Smooth muscle cell (in vitro differentiated cells): ENCODE results near the gene POLR2L. TPM values are rescaled to one million over a fixed set of nuclear protein-coding genes. Genes with fewer than 3 reads are reported as not detected.

Experiments used
- DNase-seq: peaks from one replicate; lab custom pipeline; 2025; ENCODE audit not compliant: unreplicated experiment; lab: John Stamatoyannopoulos, UW
- H2AFZ ChIP-seq: fragments of 200-600 bp; sonication (generic); 2 replicates; pipeline ENCODE4 v1.6.0; 2016; ENCODE audit warnings: antibody characterized with exemption, low read depth, mild to moderate bottlenecking
- H3F3A ChIP-seq: fragments of 200-600 bp; sonication (generic); 2 replicates; pipeline ENCODE4 v1.6.0; 2017; ENCODE audit warnings: antibody characterized with exemption, low read depth
- H3K27ac ChIP-seq: fragments of 200-600 bp; sonication (generic); 2 replicates; pipeline ENCODE4 v1.5.1; 2016; ENCODE audit warnings: low read depth, mild to moderate bottlenecking
- H3K27me3 ChIP-seq: fragments of 200-600 bp; sonication (generic); 2 replicates; pipeline ENCODE4 v1.6.1; 2016; ENCODE audit warnings: low read depth, mild to moderate bottlenecking
- H3K36me3 ChIP-seq: fragments of 200-600 bp; sonication (generic); 2 replicates; pipeline ENCODE4 v1.5.1; 2016; ENCODE audit warnings: low read depth
- H3K4me1 ChIP-seq: fragments of 200-600 bp; sonication (generic); 2 replicates; pipeline ENCODE4 v1.5.1; 2016; ENCODE audit warnings: low read depth
- H3K4me2 ChIP-seq: fragments of 200-600 bp; sonication (generic); 2 replicates; pipeline ENCODE4 v1.6.0; 2016; ENCODE audit warnings: mild to moderate bottlenecking
- H3K4me3 ChIP-seq: fragments of 200-600 bp; sonication (generic); 2 replicates; pipeline ENCODE4 v1.5.1; 2016; ENCODE audit warnings: mild to moderate bottlenecking
- H3K79me2 ChIP-seq: fragments of 200-600 bp; sonication (generic); 2 replicates; pipeline ENCODE4 v1.6.0; 2016; ENCODE audit warnings: low read depth, mild to moderate bottlenecking
- H3K9ac ChIP-seq: fragments of 200-600 bp; sonication (generic); 2 replicates; pipeline ENCODE4 v1.6.0; 2016; ENCODE audit warnings: low read depth
- H3K9me3 ChIP-seq: fragments of 200-600 bp; sonication (generic); replicated peaks from 2 replicates; pipeline ENCODE4 v1.5.1; 2016; ENCODE audit warnings: low read depth
- H4K20me1 ChIP-seq: fragments of 200-600 bp; sonication (generic); 2 replicates; pipeline ENCODE4 v1.6.0; 2016; ENCODE audit warnings: low read depth
- WGBS: methylation state at CpG from one replicate; pipeline ENCODE4 v1.1.7; 2016; ENCODE audit warnings: low lambda C conversion rate; 5-methylcytosine and 5-hydroxymethylcytosine counted together
- polyA plus RNA-seq: library from polyadenylated mRNA; unstranded; fragments of >200 nt; fragmentation: Nextera tagmentation; extraction: Ambion mirVana; gene quantifications from 2 replicates; pipeline ENCODE4 v1.2.1, GENCODE V29; 2016
- total RNA-seq: library from RNA; depleted of rRNA; stranded (reverse); fragments of >200 nt; gene quantifications from 2 replicates; pipeline ENCODE4 v1.2.3, GENCODE V29; 2014
- TF ChIP-seq, protein P1 (sequence below): fragments of 200-600 bp; sonication (generic); IDR thresholded peaks from 2 replicates; pipeline ENCODE4 v1.5.1; 2017; ENCODE audit warnings: borderline replicate concordance, mild to moderate bottlenecking, antibody characterized with exemption; ENCODE audit not compliant: insufficient read depth, poor library complexity, severe bottlenecking

The POLR2L gene
- total and polyA plus RNA-seq, 2 experiments from 2014 or later, result 51.4 to 380 TPM

DNA sequence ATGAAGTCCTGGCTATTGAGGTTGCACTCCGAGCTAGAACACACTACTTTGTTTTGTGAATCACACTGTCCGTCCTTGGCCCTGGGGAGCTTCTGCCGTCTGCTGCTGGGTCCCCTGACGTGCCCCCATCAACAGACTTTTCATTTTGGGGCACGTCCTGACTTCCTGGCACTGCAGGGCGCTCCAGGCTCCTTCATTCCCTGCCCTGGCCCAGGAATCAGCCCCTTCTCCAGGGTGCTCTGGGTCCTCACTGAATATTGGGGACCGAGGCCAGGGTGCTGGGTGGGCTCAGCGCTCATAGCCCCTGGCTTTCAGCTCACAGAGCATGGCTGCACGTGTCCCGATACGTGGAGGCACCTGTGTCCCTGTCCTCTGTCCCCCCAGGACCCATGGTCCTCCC is 22.6 kb upstream of the POLR2L start:
- Histone ChIP-seq H3K4me2 (no peak overlapping the region), H3K27me3 (no peaks in the 10 kb centered on the region), H3K9me3 (no peaks in the 10 kb centered on the region), H3K79me2 (no peaks in the 10 kb centered on the region), H3K4me3 (no peak overlapping the region), H3K9ac (no peak overlapping the region), H3K36me3 (no peaks in the 10 kb centered on the region), H3F3A (no peaks in the 10 kb centered on the region), H4K20me1 (peaks cover 42% of the 10 kb centered on the region), H2AFZ (no peak overlapping the region), H3K4me1 (peaks cover 11% of the 10 kb centered on the region), H3K27ac (no peak overlapping the region)
- TF ChIP-seq, protein P1, sequence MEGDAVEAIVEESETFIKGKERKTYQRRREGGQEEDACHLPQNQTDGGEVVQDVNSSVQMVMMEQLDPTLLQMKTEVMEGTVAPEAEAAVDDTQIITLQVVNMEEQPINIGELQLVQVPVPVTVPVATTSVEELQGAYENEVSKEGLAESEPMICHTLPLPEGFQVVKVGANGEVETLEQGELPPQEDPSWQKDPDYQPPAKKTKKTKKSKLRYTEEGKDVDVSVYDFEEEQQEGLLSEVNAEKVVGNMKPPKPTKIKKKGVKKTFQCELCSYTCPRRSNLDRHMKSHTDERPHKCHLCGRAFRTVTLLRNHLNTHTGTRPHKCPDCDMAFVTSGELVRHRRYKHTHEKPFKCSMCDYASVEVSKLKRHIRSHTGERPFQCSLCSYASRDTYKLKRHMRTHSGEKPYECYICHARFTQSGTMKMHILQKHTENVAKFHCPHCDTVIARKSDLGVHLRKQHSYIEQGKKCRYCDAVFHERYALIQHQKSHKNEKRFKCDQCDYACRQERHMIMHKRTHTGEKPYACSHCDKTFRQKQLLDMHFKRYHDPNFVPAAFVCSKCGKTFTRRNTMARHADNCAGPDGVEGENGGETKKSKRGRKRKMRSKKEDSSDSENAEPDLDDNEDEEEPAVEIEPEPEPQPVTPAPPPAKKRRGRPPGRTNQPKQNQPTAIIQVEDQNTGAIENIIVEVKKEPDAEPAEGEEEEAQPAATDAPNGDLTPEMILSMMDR, result no peak
- DNase-seq, result no peak
- 88% methylated on average over 8 of the region's 11 CpGs for WGBS

DNA sequence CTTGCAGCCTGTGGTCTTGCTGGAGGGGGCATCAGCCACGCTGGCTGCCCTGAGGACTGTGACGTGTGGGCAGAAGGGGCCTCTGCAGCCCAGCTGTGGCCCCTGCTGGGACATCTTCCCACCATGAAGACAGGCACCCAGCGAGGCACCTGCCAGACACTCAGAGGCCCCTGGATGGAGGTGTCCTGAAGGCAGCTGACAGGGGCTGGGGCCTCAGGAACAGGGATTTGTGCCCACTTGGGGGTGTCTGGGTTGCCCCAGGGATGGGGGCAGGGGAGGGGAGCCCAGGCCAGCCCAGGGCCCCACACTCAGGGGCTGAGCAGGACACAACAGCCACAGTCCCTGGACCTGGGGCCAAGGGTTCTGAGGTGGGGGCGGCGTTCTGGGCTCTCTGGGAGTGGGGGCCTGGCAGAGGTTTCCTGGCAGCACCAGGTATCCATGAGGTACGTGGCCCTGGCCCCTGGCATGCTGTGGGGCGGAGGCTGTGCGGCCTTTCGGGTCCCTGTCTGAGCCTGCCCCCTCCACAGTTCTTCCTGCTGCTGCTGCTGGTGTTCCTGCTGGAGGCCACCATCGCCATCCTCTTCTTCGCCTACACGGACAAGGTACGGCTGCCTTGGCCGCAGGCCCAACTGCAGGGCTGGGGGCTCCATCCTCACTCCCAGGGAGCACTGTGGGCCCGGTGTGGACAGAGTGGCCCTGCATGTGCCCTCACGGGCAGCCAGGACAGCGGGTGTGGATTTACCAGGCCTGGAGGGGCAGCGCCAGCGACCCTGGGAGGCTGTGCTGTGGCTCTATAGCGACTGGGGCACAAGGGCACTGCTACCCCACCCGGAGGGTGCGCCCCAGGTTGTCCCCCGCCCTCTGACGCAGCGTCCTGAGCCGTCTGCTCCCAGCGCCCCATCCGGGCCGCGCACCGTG is 21.8 kb upstream of the POLR2L start:
- Histone ChIP-seq H3K4me1 (peaks cover 16% of the 10 kb centered on the region), H3K27me3 (no peaks in the 10 kb centered on the region), H3K4me3 (no peak overlapping the region), H4K20me1 (peaks cover 47% of the 10 kb centered on the region), H2AFZ (no peak overlapping the region), H3K79me2 (no peaks in the 10 kb centered on the region), H3K36me3 (no peaks in the 10 kb centered on the region), H3F3A (no peaks in the 10 kb centered on the region), H3K4me2 (no peak overlapping the region), H3K9ac (no peak overlapping the region), H3K27ac (no peak overlapping the region), H3K9me3 (no peaks in the 10 kb centered on the region)
- DNase-seq, result no peak
- WGBS, result 96% methylated on average over 22 of the region's 31 CpGs
- TF ChIP-seq, protein P1, result no peak

DNA sequence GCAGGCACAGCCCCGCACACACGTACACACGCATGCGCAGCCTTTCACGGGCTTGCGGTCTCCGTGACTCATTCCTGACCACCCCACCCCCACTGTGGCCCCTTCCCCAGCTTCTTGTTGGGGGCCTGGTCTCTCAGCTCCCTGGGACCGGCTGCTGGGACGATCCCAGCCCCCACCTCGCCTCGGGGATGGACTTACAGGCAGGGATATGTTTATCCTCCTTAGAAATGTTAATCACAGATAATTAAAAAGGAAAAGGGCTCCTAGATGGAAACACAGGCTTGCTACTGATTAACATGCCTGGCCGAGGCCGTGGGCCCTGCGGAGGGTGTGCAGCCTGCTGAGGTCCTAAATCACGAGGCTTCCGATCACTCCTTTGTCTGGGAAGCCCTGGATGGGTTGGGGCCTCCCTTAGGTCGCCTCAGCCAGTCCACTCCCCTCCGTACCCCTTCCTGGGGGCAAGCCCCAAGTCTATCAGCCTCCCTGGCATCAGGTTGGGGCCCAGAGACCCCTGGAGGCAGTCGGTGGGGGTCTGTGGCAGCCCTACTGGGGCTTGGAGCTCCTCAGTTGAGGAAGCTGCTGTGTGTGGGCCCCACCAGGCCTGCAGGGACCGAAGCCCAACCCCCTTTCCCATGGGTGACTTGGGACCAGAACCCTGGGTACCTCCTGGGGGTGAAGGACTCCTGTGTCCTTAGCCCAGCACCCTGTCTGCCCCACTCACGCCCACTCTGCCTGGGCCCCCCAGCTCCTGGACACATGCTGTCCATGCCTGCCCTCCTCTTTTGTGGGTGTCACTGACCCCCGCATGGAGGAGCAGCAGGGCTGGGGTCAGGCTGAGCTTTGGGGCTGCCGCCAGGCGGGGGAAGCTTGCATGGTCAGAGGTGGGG is 20.9 kb upstream of the POLR2L start:
- Histone ChIP-seq H3K4me2 (peak overlapping the region; percentile 4), H3K79me2 (no peaks in the 10 kb centered on the region), H3K36me3 (no peaks in the 10 kb centered on the region), H3F3A (no peaks in the 10 kb centered on the region), H4K20me1 (peaks cover 52% of the 10 kb centered on the region), H3K4me3 (no peak overlapping the region), H3K27ac (no peak overlapping the region), H3K4me1 (peaks cover 16% of the 10 kb centered on the region), H3K27me3 (no peaks in the 10 kb centered on the region), H2AFZ (no peak overlapping the region), H3K9ac (no peak overlapping the region), H3K9me3 (no peaks in the 10 kb centered on the region)
- DNase-seq, result no peak
- WGBS, result 68% methylated on average over 22 of the region's 24 CpGs
- TF ChIP-seq, protein P1, result no peak
